ENCODE measurements around the gene TRPV5.

The TRPV5 gene

GRCh38 chr7:142913566-142913965 lies 20.0 kb downstream of the TRPV5 start:
- no peak overlapping the region for H3K4me3 ChIP-seq (ENCODE audit: low read length)
- TF ChIP-seq CTCF (conservative IDR thresholded peaks at IDR 0.05; ENCODE audit: low read depth, low read length) = no peak
- DNase-seq (ENCODE audit: low read depth) = no peak

DNA sequence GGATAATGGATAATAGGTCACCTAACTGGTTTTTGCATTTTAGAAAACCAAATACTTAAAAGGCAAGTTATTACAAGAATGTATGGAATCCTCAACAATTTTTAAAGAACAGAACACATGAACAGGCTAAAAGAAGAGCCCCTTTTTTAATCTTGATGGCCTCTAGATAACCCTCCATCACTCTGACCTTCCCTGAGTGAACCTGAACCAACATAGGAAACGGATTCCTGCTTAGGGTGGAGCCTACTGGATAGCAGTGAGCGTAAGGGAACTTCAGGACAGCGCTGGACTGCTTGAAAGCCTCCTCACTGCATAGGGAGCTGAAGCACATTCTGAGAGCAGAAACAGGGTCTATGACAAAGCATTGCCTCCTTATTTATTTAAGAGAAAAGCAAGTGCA lies 20.5 kb downstream of the TRPV5 start:
- TF ChIP-seq CTCF (conservative IDR thresholded peaks at IDR 0.05; ENCODE audit: low read depth, low read length) = no peak

GRCh38 chr7:142910481-142910880 lies 23.1 kb downstream of the TRPV5 start:
- H3K4me3 ChIP-seq (ENCODE audit: low read length) = no peak overlapping the region
- no peak for TF ChIP-seq CTCF (conservative IDR thresholded peaks at IDR 0.05; ENCODE audit: low read depth, low read length)
- DNase-seq (ENCODE audit: low read depth) = no peak

More for the DNA sequence above, 20.5 kb downstream of the TRPV5 start:
- no peak overlapping the region for H3K4me3 ChIP-seq (ENCODE audit: low read length)
- DNase-seq (ENCODE audit: low read depth) = no peak

DNA sequence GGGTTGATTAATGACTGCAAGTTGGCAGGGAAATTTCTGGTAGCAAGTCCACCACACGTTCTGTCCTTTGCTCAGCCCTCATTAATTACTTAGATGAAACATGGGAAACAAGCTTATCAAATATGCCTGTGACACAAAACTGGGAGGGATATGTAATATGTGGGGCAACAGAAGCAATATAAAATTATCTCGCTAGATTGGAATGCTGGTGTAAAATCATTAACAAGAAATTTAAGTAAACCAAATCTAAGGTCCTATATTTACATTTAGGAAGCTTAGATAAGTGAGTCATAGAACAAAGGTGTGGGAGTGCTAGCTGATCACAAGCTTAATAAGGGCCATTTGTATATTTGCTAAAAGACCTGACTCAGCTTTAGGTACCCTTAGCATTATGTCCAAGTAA lies 23.5 kb downstream of the TRPV5 start:
- TF ChIP-seq CTCF (conservative IDR thresholded peaks at IDR 0.05; ENCODE audit: low read depth, low read length) = no peak
- H3K4me3 ChIP-seq (ENCODE audit: low read length) = no peak overlapping the region
- peak; percentile 4 for DNase-seq (ENCODE audit: low read depth)

GRCh38 chr7:142908921-142909890 lies 24.3 kb downstream of the TRPV5 start:
- DNase-seq (ENCODE audit: low read depth) = peak; percentile 2
- H3K4me3 ChIP-seq (ENCODE audit: low read length) = no peak overlapping the region
- peak; percentile 7 for TF ChIP-seq CTCF (conservative IDR thresholded peaks at IDR 0.05; ENCODE audit: low read depth, low read length)

DNA sequence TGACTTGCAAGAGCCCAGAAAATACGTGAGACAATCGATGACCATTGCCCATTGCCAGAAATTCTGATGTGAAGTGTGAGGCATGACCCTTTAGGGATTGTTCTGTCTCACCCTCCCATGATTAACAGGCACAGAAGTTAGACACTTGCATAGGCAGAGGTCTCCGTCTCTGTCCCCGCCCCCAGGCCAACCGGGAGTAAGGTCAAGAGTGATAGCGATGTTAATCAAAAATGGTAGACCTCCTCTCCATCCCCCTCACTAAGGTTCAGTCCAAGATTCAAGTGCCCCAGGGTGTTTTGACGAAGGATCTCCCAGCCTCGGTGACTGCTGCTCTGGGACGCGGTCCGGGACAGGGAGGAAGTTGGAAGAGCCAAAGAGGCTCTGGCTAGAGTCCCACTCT lies 25.3 kb downstream of the TRPV5 start:
- TF ChIP-seq CTCF (conservative IDR thresholded peaks at IDR 0.05; ENCODE audit: low read depth, low read length) = no peak
- no peak for DNase-seq (ENCODE audit: low read depth)
- H3K4me3 ChIP-seq (ENCODE audit: low read length) = no peak overlapping the region

DNA sequence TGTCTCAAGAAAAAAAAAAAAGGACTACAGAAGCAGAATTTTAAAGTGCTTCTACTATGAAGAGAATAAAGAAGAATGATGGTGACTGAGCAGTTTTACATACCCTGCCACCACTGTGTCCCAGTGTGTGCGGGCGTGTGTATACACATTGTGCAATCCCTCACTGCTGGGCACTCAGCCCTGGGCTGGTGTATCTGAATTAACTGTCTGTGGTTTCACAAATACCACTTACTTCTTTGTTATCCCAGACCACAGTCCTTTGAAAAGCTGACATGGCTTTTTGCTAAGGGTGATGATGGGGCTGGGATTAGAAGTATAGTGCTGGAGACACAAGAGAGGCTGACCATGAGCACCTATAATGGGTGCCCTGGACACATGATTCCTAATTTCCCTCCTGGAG lies 26.9 kb downstream of the TRPV5 start:
- H3K4me3 ChIP-seq (ENCODE audit: low read length) = no peak overlapping the region
- TF ChIP-seq CTCF (conservative IDR thresholded peaks at IDR 0.05; ENCODE audit: low read depth, low read length) = no peak
- no peak for DNase-seq (ENCODE audit: low read depth)
